HEK293 (cell line): Measurements from ENCODE around the gene ABHD3.

Source experiments
- CTCF ChIP-seq: fragments of 450-650 bp; formaldehyde crosslinking; IDR thresholded peaks from 2 replicates; pipeline ENCODE4 v1.5.1; 2016; ENCODE audit warnings: missing biosample characterization, missing genetic modification characterization
- KLF1 ChIP-seq: fragments of 450-650 bp; formaldehyde crosslinking; IDR thresholded peaks from 2 replicates; pipeline ENCODE4 v1.5.1; 2016; ENCODE audit warnings: missing biosample characterization, missing genetic modification characterization
- ZBTB10 ChIP-seq: fragments of 450-650 bp; formaldehyde crosslinking; IDR thresholded peaks from 2 replicates; pipeline ENCODE4 v1.5.1; 2016; ENCODE audit warnings: missing biosample characterization, missing genetic modification characterization
- ZBTB8A ChIP-seq: fragments of 450-650 bp; formaldehyde crosslinking; IDR thresholded peaks from 2 replicates; pipeline ENCODE4 v1.5.1; 2016; ENCODE audit warnings: missing biosample characterization, missing genetic modification characterization
- ZNF24 ChIP-seq: fragments of 450-650 bp; formaldehyde crosslinking; IDR thresholded peaks from 2 replicates; pipeline ENCODE4 v1.5.1; 2016; ENCODE audit warnings: missing biosample characterization, missing genetic modification characterization
- ZNF324 ChIP-seq: fragments of 450-650 bp; formaldehyde crosslinking; IDR thresholded peaks from 2 replicates; pipeline ENCODE4 v1.5.1; 2016; ENCODE audit warnings: missing biosample characterization, missing genetic modification characterization

- no peak for TF ChIP-seq CTCF (tag by site-specific recombination)
- TF ChIP-seq KLF1: no peak
- TF ChIP-seq ZNF24 (tag by site-specific recombination): no peak
- TF ChIP-seq ZBTB10 (tag by site-specific recombination): no peak
- no peak for TF ChIP-seq ZNF324 (tag by site-specific recombination)
- no peak for TF ChIP-seq ZBTB8A (tag by site-specific recombination)
Measured at GRCh38 chr18:21743166-21743832, 38.7 kb upstream of the ABHD3 start.
